Astrocyte of the cerebellum (primary cell): Measurements from ENCODE around the gene IFI16.
"Not testable (repeated sequence)": the region's sequence is repeated elsewhere in the genome, so short reads cannot be mapped to it uniquely, and the experiment has no call there.

Experiments used
- DNase-seq: peaks from one replicate; pipeline ENCODE4 v3.0.0-alpha.2; 2011; ENCODE audit warnings: low read depth
- H3K4me3 ChIP-seq: 2 replicates; pipeline ENCODE4 v1.5.1; 2011; ENCODE audit warnings: mild to moderate bottlenecking, low read depth, low read length, moderate library complexity
- in situ Hi-C: cut with HindIII; loops from 2 replicates; pipeline ENCODE4 v1.10.0; 2017; ENCODE audit warnings: low sequenced_read_pairs
- TF ChIP-seq, protein P1 (sequence below): IDR thresholded peaks from 2 replicates; pipeline ENCODE4 v1.5.1; 2012; ENCODE audit warnings: low read length, low read depth, moderate library complexity, mild to moderate bottlenecking; ENCODE audit errors: missing control alignments

The IFI16 gene

GRCh38 chr1:159023723-159024122 is 14.0 kb downstream of the IFI16 start:
- in situ Hi-C loops: loop anchor here (25.0 kb wide), 1 partner anchor 1061 kb away; no protein-coding TSS in a partner anchor
- DNase-seq: no peak
- H3K4me3 ChIP-seq: no peak overlapping the region
- TF ChIP-seq, protein P1, sequence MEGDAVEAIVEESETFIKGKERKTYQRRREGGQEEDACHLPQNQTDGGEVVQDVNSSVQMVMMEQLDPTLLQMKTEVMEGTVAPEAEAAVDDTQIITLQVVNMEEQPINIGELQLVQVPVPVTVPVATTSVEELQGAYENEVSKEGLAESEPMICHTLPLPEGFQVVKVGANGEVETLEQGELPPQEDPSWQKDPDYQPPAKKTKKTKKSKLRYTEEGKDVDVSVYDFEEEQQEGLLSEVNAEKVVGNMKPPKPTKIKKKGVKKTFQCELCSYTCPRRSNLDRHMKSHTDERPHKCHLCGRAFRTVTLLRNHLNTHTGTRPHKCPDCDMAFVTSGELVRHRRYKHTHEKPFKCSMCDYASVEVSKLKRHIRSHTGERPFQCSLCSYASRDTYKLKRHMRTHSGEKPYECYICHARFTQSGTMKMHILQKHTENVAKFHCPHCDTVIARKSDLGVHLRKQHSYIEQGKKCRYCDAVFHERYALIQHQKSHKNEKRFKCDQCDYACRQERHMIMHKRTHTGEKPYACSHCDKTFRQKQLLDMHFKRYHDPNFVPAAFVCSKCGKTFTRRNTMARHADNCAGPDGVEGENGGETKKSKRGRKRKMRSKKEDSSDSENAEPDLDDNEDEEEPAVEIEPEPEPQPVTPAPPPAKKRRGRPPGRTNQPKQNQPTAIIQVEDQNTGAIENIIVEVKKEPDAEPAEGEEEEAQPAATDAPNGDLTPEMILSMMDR: no peak

DNA sequence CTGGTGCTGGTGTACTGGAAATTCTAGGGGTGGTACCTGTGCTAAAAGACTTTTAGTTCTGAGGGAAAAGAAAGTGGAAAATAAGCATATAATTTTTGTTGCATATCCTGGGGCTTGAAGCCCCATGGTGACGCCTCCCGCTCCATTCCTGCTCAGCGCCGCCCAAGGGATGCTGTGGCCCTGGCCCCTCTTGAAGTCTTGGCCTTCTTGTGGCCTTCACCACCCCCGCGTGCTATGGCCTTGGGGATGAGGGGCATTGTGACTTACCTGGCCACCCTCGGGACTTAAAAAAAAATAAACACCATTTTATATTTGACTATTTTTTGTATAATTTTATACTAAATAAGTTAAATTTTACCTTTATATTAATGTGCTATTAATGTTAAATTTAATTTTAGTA is 15.3 kb downstream of the IFI16 start:
- DNase-seq: no peak
- TF ChIP-seq, protein P1: no peak
- H3K4me3 ChIP-seq: no peak overlapping the region
- in situ Hi-C loops: no loop called here

- H3K4me3 ChIP-seq, DNase-seq, in situ Hi-C loops: not testable (repeated sequence)
Measured at GRCh38 chr1:159026841-159027240, 17.1 kb downstream of the IFI16 start.

DNA sequence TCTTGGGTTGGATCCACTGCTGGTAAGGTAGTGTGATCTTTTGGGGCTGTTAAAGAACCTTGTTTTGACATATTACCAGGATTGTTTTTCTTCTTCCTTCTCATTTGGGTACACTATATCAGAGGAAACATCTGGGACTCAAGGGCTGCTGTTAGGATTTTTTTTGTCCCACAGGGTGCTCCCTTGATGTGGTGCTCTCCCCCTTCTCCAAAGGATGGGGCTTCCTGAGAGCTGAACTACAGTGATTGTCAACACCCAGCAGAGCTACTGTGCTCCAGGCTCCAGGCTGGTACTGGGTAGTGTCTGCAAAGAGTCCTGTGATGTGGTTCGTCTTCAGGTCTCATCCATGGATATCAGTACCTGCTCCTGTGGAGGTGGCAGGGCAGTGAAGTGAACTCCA is 20.6 kb downstream of the IFI16 start:
- in situ Hi-C loops: no loop called here
- DNase-seq: no peak
- no peak overlapping the region for H3K4me3 ChIP-seq
- TF ChIP-seq, protein P1: no peak

GRCh38 chr1:159030877-159031447 is 21.3 kb downstream of the IFI16 start:
- H3K4me3 ChIP-seq: no peak overlapping the region
- no peak for DNase-seq
- in situ Hi-C loops: no loop called here
- TF ChIP-seq, protein P1: no peak

- no peak for DNase-seq
- in situ Hi-C loops: no loop called here
- TF ChIP-seq, protein P1: no peak
- no peak overlapping the region for H3K4me3 ChIP-seq
Measured at GRCh38 chr1:159040206-159040605, 30.5 kb downstream of the IFI16 start.

GRCh38 chr1:159040893-159041724 is 31.4 kb downstream of the IFI16 start:
- in situ Hi-C loops: no loop called here
- DNase-seq: no peak
- TF ChIP-seq, protein P1: no peak
- H3K4me3 ChIP-seq: no peak overlapping the region

DNA sequence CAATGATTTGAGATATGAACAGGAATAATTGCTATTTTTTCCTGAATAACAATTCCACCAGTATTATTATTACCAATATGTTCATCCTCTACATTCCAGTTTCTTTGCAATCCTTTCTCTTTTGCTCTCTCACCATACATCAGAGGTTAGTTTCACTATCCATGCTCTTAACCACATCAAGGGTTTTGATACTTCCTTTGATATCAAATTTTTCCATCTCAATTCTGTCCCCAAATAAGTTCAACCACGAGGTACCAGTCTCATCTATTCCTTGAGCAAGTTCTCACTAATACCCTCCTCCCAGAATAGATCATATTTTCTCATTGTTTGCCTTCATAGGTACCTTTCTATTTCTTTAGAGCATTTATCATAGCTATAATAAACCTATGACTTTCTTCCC is 36.8 kb downstream of the IFI16 start:
- not testable (repeated sequence) for H3K4me3 ChIP-seq

More for the DNA sequence above, 36.8 kb downstream of the IFI16 start:
- in situ Hi-C loops, DNase-seq: not testable (repeated sequence)
